ENCODE data around the gene SMAD6.

DNA sequence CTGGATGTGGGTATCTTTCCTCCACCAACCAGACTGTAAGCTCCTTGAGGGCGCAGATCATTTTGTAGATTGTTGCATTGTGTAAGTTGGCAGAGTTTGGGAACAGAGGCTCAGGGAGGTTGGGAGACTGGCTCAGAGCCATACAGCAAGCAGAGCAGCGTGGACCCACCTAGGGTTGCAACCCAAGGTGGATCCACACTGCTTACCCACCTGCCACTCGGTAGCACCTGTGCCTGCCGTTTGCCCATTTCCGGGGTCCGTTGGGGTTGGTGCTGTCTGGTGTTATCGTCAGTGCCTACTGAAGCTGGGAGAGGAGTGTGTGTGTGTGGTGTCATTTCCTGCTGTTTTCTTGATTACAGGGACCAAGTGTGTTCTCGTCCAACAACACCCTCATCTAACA, 19.0 kb downstream of the SMAD6 start:
- TF ChIP-seq, protein P1, sequence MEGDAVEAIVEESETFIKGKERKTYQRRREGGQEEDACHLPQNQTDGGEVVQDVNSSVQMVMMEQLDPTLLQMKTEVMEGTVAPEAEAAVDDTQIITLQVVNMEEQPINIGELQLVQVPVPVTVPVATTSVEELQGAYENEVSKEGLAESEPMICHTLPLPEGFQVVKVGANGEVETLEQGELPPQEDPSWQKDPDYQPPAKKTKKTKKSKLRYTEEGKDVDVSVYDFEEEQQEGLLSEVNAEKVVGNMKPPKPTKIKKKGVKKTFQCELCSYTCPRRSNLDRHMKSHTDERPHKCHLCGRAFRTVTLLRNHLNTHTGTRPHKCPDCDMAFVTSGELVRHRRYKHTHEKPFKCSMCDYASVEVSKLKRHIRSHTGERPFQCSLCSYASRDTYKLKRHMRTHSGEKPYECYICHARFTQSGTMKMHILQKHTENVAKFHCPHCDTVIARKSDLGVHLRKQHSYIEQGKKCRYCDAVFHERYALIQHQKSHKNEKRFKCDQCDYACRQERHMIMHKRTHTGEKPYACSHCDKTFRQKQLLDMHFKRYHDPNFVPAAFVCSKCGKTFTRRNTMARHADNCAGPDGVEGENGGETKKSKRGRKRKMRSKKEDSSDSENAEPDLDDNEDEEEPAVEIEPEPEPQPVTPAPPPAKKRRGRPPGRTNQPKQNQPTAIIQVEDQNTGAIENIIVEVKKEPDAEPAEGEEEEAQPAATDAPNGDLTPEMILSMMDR (IDR thresholded peaks at IDR 0.05), result no peak
- no peak for TF ChIP-seq POLR2A (IDR thresholded peaks at IDR 0.05)

All from right lobe of liver (tissue), 4 donors.